Measurements from ENCODE around the gene FRMD6.

Gene FRMD6

DNA sequence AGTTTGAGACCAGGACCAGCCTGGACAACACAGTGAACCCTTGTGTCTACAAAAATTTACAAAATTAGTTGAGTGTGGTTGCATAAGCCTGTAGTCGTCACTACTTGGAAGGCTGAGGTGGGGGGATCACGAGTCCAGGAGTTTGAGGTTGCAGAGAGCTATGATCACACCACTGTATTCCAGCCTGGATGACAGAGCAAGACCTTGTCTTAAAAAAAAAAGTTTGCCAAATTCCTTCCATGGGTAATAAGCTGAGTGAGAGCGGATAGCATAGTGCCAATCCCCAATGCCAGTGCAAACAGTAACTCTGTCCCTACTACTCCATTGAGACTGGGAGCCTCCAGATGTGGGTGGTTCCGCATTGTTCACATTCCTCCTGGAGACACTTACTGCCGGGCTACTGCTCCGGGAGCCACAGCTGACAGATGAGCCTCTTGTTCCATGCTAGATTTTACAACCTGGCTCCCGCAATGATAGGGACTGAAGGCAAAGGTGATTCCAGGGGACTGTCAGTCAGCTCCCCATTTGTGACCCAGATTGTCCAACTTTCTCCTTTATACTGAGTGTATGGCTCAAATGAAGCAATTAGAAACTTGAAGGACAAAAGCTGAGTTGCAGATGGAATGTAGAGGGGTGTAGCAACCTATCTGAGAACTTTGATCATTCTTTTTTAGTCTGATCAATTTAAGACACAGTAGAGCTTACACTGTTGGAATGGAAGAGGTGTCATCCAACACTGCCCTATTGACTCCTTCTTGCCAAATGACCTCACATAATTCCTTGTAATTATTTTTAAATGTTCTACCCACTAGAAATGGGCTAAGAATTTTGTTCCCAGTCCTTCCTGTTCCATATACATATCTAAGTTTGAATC lies 13.4 kb upstream of the FRMD6 start:
- Histone ChIP-seq H3K4me2 (ENCODE audit: low read length) (no peak overlapping the region), H4K20me1 (ENCODE audit: control insufficient read depth, insufficient read depth, low read depth, low read length) (no peaks in the 10 kb centered on the region), H3K79me2 (ENCODE audit: control insufficient read depth, low read length) (no peaks in the 10 kb centered on the region), H3K36me3 (ENCODE audit: control insufficient read depth, low read length) (no peaks in the 10 kb centered on the region), H3F3A (ENCODE audit: control insufficient read depth, insufficient read depth) (no peaks in the 10 kb centered on the region), H3K4me1 (ENCODE audit: control insufficient read depth, low read length) (no peaks in the 10 kb centered on the region), H3K27me3 (ENCODE audit: control insufficient read depth, low read length) (0 out of 2 replicates have a peak, but pooled peaks cover 3% of the 10 kb centered on the region), H3K27ac (ENCODE audit: low read depth, low read length) (no peak overlapping the region), H3K9me3 (ENCODE audit: control insufficient read depth, insufficient read depth, low read length) (no peaks in the 10 kb centered on the region), H3K9me2 (replicated peaks; ENCODE audit: control insufficient read depth, low read length) (no peaks in the 10 kb centered on the region), H3K4me3 (ENCODE audit: low read length) (no peak overlapping the region)
- TF ChIP-seq EZH2phosphoT487 (IDR thresholded peaks at IDR 0.05; ENCODE audit: borderline replicate concordance, low read length), result no peak
- TF ChIP-seq, protein P1, sequence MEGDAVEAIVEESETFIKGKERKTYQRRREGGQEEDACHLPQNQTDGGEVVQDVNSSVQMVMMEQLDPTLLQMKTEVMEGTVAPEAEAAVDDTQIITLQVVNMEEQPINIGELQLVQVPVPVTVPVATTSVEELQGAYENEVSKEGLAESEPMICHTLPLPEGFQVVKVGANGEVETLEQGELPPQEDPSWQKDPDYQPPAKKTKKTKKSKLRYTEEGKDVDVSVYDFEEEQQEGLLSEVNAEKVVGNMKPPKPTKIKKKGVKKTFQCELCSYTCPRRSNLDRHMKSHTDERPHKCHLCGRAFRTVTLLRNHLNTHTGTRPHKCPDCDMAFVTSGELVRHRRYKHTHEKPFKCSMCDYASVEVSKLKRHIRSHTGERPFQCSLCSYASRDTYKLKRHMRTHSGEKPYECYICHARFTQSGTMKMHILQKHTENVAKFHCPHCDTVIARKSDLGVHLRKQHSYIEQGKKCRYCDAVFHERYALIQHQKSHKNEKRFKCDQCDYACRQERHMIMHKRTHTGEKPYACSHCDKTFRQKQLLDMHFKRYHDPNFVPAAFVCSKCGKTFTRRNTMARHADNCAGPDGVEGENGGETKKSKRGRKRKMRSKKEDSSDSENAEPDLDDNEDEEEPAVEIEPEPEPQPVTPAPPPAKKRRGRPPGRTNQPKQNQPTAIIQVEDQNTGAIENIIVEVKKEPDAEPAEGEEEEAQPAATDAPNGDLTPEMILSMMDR (IDR thresholded peaks at IDR 0.05; ENCODE audit: low read depth, low read length, poor library complexity, severe bottlenecking), result no peak

- no peaks in the 10 kb centered on the region for H3K9me3 ChIP-seq (ENCODE audit: control insufficient read depth, insufficient read depth, low read length)
- no peaks in the 10 kb centered on the region for H4K20me1 ChIP-seq (ENCODE audit: control insufficient read depth, insufficient read depth, low read depth, low read length)
- H3K4me1 ChIP-seq (ENCODE audit: control insufficient read depth, low read length), result no peaks in the 10 kb centered on the region
- H3F3A ChIP-seq (ENCODE audit: control insufficient read depth, insufficient read depth), result no peaks in the 10 kb centered on the region
- no peak overlapping the region for H3K4me2 ChIP-seq (ENCODE audit: low read length)
- 0 out of 2 replicates have a peak, but pooled peaks cover 3% of the 10 kb centered on the region for H3K27me3 ChIP-seq (ENCODE audit: control insufficient read depth, low read length)
- H3K79me2 ChIP-seq (ENCODE audit: control insufficient read depth, low read length), result no peaks in the 10 kb centered on the region
- no peak overlapping the region for H3K27ac ChIP-seq (ENCODE audit: low read depth, low read length)
- no peaks in the 10 kb centered on the region for H3K9me2 ChIP-seq (replicated peaks; ENCODE audit: control insufficient read depth, low read length)
- no peak overlapping the region for H3K4me3 ChIP-seq (ENCODE audit: low read length)
- TF ChIP-seq EZH2phosphoT487 (IDR thresholded peaks at IDR 0.05; ENCODE audit: borderline replicate concordance, low read length), result no peak
- TF ChIP-seq, protein P1 (IDR thresholded peaks at IDR 0.05; ENCODE audit: low read depth, low read length, poor library complexity, severe bottlenecking), result no peak
- H3K36me3 ChIP-seq (ENCODE audit: control insufficient read depth, low read length), result no peaks in the 10 kb centered on the region
Observed at GRCh38 chr14:51639668-51640316, 11.9 kb upstream of the FRMD6 start.

GRCh38 chr14:51643140-51643539 lies 8.6 kb upstream of the FRMD6 start:
- Histone ChIP-seq H4K20me1 (ENCODE audit: control insufficient read depth, insufficient read depth, low read depth, low read length) (no peaks in the 10 kb centered on the region), H3K27me3 (ENCODE audit: control insufficient read depth, low read length) (peaks cover 3% of the 10 kb centered on the region; the same call in 1 of the 2 replicates), H3F3A (ENCODE audit: control insufficient read depth, insufficient read depth) (no peaks in the 10 kb centered on the region)

More at GRCh38 chr14:51643140-51643539, 8.6 kb upstream of the FRMD6 start:
- Histone ChIP-seq H3K4me1 (ENCODE audit: control insufficient read depth, low read length) (no peaks in the 10 kb centered on the region), H3K27ac (ENCODE audit: low read depth, low read length) (no peak overlapping the region), H3K9me3 (ENCODE audit: control insufficient read depth, insufficient read depth, low read length) (no peaks in the 10 kb centered on the region), H3K9me2 (replicated peaks; ENCODE audit: control insufficient read depth, low read length) (no peaks in the 10 kb centered on the region), H3K79me2 (ENCODE audit: control insufficient read depth, low read length) (no peaks in the 10 kb centered on the region), H3K4me3 (ENCODE audit: low read length) (no peak overlapping the region), H3K4me2 (ENCODE audit: low read length) (no peak overlapping the region), H3K36me3 (ENCODE audit: control insufficient read depth, low read length) (no peaks in the 10 kb centered on the region)
- TF ChIP-seq, protein P1 (IDR thresholded peaks at IDR 0.05; ENCODE audit: low read depth, low read length, poor library complexity, severe bottlenecking), result no peak
- TF ChIP-seq EZH2phosphoT487 (IDR thresholded peaks at IDR 0.05; ENCODE audit: borderline replicate concordance, low read length), result no peak

Measured in DOHH2 (cell line).